HG03159 (cell line): Measurements from ENCODE around the gene PTPRJ.
"Not testable (repeated sequence)": the region's sequence is repeated elsewhere in the genome, so short reads cannot be mapped to it uniquely, and the experiment has no call there.

Source experiments
- ATAC-seq: cut with Tn5 transposase; IDR thresholded peaks from one replicate; pipeline ENCODE4 v1.9.1; 2021; ENCODE audit warnings: mild to moderate bottlenecking, moderate library complexity; ENCODE audit not compliant: unreplicated experiment

The PTPRJ gene

DNA sequence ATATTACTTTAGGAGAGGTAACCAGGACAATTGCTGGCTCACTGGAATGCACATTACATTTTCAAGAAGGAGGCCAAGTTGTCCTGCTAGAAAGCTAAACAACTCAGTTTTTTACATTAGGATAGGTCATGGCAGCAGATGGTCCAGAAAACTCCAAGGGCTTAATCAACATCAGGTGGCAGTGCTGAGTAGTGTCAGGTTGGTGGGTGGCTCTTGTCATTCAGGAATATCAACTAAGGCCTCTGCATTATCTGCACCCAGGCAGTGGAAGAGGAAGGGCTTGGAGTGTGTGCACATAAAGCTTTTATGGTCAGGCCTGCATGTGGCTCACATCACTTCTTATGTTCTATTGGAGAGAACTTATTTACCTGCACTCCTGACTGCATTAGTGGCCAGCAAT is 204.1 kb downstream of the PTPRJ start:
- no peak for ATAC-seq

DNA sequence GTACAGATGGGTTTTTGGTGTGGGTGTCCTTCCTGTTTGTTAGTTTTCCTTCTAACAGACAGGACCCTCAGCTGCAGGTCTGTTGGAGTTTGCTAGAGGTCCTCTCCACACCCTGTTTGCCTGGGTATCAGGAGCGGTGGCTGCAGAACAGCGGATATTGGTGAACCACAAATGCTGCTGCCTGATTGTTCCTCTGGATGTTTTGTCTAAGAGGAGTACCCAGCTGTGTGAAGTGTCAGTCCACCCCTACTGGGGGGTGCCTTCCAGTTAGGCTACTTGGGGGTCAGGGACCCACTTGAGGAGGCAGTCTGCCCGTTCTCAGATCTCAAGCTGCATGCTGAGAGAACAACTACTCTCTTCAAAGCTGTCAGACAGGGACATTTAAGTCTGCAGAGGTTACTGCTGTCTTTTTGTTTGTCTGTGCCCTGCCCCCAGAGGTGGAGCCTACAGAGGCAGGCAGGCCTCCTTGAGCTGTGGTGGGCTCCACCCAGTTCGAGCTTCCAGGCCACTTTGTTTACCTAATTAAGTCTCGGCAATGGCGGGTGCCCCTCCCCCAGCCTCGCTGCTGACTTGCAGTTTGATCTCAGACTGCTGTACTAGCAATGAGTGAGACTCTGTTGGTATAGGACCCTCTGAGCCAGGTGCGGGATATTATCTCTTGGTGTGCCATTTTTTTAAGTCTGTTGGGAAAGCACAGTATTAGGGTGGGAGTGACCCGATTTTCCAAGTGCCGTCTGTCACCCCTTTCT is 210.7 kb downstream of the PTPRJ start:
- ATAC-seq = not testable (repeated sequence)

- ATAC-seq = no peak
These were observed 213.5 kb downstream of the PTPRJ start for GRCh38 chr11:48193876-48194275.

GRCh38 chr11:48207881-48208280 is 227.5 kb downstream of the PTPRJ start:
- no peak for ATAC-seq

- no peak for ATAC-seq
These were observed 229.7 kb downstream of the PTPRJ start for GRCh38 chr11:48210052-48210451.

DNA sequence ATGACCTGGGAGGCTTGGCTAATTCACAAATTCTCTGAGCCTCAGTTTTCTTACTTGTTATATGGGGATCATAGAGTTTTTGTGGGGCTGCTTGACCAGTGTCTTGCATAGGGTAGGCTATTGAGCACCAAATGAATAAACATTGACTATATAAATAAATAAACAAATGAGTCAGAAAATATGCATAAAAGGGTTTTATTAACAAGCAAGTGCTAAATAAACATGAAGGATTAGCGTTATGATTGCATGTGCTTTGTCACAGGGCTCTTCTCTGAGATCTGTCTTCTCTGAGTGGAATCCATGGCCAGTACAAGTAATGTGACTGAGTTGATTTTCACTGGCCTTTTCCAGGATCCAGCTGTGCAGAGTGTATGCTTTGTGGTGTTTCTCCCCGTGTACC is 236.2 kb downstream of the PTPRJ start, which contains the start of gene OR4B1:
OR4B1 (plus strand) TSS at position 301 of the 400 bp plus-strand sequence; CDS start at position 301, 0 bp downstream.
- ATAC-seq = no peak
